K562 (cell line): ENCODE data around the gene TMEM184B.

ENCODE experiments used
- BACH1 ChIP-seq: fragments of 200-800 bp; sonication (Bioruptor generic); IDR thresholded peaks from 2 replicates; pipeline ENCODE4 v1.6.1; 2016; ENCODE audit warnings: missing genetic modification characterization, missing compliant biosample characterization
- E2F5 ChIP-seq: sonication (generic); formaldehyde crosslinking; IDR thresholded peaks from 2 replicates; pipeline ENCODE4 v1.8.0; 2022; ENCODE audit warnings: mild to moderate bottlenecking, missing genetic modification reagents
- RFX5 ChIP-seq: IDR thresholded peaks from 2 replicates; pipeline ENCODE4 v1.6.1; 2011; ENCODE audit warnings: low read depth, mild to moderate bottlenecking, improper control_type of control experiment, low read length

GRCh38 chr22:38267086-38267485 is 5.7 kb downstream of the TMEM184B start:
- TF ChIP-seq RFX5 (no peak), BACH1 (tag) (no peak), E2F5 (CRISPR knock-in tag) (no peak)
